DMS114 treated with DMSO at 0.1 percent for 48 hours (cell line): ENCODE results near the gene TP53BP2.
"Not testable (repeated sequence)": the region's sequence is repeated elsewhere in the genome, so short reads cannot be mapped to it uniquely, and the experiment has no call there.

Source experiments
- DNase-seq: peaks from one replicate; lab custom pipeline; 2025; ENCODE audit not compliant: unreplicated experiment; lab: John Stamatoyannopoulos, UW

Gene TP53BP2

GRCh38 chr1:223832637-223832943 lies 13.2 kb downstream of the TP53BP2 start:
- no peak for DNase-seq

- no peak for DNase-seq
Observed at GRCh38 chr1:223831755-223832636, 13.8 kb downstream of the TP53BP2 start.

GRCh38 chr1:223829678-223830077 lies 16.1 kb downstream of the TP53BP2 start:
- no peak for DNase-seq

- no peak for DNase-seq
Observed at GRCh38 chr1:223828162-223828848, 17.4 kb downstream of the TP53BP2 start.

GRCh38 chr1:223827193-223827663 lies 18.5 kb downstream of the TP53BP2 start:
- DNase-seq: no peak

GRCh38 chr1:223825767-223826748 lies 19.7 kb downstream of the TP53BP2 start:
- DNase-seq: no peak

- DNase-seq: no peak
Observed at GRCh38 chr1:223824712-223825111, 21.0 kb downstream of the TP53BP2 start.

- no peak for DNase-seq
Observed at GRCh38 chr1:223824287-223824686, 21.5 kb downstream of the TP53BP2 start.

GRCh38 chr1:223820971-223821370 lies 24.8 kb downstream of the TP53BP2 start:
- no peak for DNase-seq

- DNase-seq: no peak
Observed at GRCh38 chr1:223820515-223820858, 25.3 kb downstream of the TP53BP2 start.

GRCh38 chr1:223819730-223820514 lies 25.8 kb downstream of the TP53BP2 start:
- no peak for DNase-seq

- DNase-seq: not testable (repeated sequence)
Observed at GRCh38 chr1:223817265-223817664, 28.5 kb downstream of the TP53BP2 start.

- DNase-seq: no peak
Observed at GRCh38 chr1:223815865-223816264, 29.9 kb downstream of the TP53BP2 start.

- no peak for DNase-seq
Observed at GRCh38 chr1:223815020-223815853, 30.5 kb downstream of the TP53BP2 start.

- DNase-seq: no peak
Observed at GRCh38 chr1:223813645-223814044, 32.1 kb downstream of the TP53BP2 start.

GRCh38 chr1:223811634-223812101 lies 34.1 kb downstream of the TP53BP2 start:
- DNase-seq: peak; percentile 28

- no peak for DNase-seq
Observed at GRCh38 chr1:223810586-223810985, 35.2 kb downstream of the TP53BP2 start.

GRCh38 chr1:223809905-223810304 lies 35.8 kb downstream of the TP53BP2 start:
- DNase-seq: not testable (repeated sequence)

- no peak for DNase-seq
Observed at GRCh38 chr1:223803211-223803610, 42.5 kb downstream of the TP53BP2 start.
